GM12873 (cell line): Measurements from ENCODE around the gene KANK4.

ENCODE experiments used
- TF ChIP-seq, protein P1 (sequence below): IDR thresholded peaks from 2 replicates; pipeline ENCODE4 v1.5.1; 2012; ENCODE audit warnings: low read depth, mild to moderate bottlenecking, moderate library complexity, low read length, control low read depth; ENCODE audit not compliant: insufficient read depth; ENCODE audit errors: missing control alignments

The KANK4 gene

DNA sequence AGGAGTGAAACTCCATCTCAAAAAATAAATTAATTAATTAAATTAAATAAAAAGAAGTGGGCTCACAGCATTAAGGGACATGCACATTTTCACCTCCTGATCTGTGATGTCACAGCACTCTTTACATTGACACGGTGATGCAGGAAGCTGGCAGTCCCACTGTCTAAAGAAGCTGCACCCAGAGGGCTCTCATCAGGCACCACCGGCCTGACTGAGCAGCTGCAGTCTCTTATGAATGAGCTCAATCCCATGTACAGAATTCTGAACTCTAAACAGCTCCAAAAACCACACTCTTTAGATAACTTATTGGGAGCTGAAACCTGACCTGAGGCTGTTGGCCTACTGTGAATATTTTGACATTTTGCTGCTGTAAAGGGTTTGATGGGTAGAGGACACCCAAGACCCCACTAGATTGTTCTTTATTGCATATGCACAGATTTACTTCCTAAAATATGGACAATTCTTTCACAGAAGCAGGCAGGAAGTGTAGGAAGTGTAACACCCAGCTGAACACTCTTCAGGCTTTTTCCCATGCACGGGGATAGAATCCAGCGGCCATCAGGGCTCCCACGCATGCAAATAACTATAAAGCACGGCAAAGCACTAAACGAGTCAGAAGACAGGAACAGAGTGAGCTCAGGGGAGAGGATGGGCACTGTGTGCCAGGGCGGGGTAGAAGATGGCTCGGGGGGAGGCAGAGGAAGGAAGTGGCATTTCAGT is 78.4 kb downstream of the KANK4 start:
- TF ChIP-seq, protein P1, sequence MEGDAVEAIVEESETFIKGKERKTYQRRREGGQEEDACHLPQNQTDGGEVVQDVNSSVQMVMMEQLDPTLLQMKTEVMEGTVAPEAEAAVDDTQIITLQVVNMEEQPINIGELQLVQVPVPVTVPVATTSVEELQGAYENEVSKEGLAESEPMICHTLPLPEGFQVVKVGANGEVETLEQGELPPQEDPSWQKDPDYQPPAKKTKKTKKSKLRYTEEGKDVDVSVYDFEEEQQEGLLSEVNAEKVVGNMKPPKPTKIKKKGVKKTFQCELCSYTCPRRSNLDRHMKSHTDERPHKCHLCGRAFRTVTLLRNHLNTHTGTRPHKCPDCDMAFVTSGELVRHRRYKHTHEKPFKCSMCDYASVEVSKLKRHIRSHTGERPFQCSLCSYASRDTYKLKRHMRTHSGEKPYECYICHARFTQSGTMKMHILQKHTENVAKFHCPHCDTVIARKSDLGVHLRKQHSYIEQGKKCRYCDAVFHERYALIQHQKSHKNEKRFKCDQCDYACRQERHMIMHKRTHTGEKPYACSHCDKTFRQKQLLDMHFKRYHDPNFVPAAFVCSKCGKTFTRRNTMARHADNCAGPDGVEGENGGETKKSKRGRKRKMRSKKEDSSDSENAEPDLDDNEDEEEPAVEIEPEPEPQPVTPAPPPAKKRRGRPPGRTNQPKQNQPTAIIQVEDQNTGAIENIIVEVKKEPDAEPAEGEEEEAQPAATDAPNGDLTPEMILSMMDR: no peak

DNA sequence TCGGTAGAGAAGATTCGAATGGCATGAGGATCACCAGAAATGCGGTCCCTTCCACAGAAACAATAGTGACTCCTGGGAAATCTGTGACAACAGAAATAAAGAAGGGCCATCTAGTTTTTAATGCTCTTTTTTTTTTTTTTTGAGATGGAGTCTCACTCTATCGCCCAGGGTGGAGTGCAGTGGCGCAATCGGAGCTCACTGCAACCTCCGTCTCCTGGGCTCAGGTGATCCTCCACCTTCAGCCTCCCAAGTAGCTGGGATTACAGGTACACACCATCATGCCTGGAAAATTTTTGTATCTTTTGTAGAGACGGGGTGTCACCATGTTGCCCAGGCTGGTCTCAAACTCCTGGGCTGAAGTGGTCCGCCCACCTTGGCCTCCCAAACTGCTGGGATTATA is 80.7 kb downstream of the KANK4 start:
- TF ChIP-seq, protein P1: no peak

DNA sequence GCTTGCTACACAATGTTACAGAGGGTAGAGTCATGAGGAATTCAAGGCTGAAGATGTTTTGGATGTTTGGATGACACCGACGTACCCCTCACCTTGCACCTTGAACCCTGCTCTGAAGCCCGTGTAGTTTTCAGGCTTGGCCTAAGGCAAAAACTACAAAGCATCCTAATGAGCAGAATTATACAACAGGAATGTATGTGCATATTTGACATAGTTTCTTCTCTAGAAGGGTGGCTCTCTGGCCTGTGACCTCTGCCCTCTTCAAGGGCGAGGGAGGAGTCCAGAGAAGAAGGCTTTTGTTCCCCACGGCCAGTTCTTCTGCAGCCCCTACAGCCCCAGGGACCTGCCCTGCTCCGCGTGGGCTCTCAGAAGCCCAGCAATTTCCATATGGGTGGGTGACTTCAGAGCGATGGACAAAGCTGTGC is 81.3 kb downstream of the KANK4 start:
- TF ChIP-seq, protein P1: no peak

DNA sequence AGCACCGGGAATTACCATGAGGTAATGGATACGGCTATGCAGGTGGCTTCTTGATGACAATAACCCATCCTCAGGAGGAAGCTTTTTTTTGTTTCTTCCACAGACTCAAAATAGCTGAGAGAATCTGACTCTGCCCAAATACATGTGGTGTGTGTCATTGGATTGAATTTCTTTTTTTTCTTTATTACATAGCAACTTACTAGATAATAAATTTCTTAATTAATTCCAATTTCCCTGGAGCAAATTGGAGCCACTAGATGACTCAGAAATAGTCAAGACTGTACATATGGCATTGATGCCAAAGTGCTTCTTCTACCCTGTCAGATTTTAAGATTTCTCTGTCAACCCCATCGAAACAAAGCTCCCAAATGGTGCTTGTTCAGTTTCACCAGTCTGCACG is 81.9 kb downstream of the KANK4 start:
- TF ChIP-seq, protein P1: no peak

DNA sequence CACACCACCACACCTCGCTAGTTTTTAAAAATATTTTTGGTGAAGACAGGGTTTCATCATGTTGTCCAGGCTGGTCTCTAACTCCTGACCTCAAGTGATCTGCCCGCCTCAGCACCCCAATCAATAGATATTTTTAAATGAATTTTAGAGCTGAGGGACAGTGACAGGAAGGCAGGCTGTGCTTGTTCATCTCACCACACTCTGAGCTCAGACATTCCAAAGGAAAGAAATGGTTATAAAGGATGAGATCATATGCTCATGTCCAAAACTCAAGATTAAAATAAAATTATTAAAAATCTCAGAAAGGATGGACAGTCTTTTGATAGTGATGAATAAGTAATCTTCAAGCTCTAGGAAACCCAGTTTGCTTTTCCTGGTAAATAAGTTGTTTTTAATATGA is 83.7 kb downstream of the KANK4 start:
- TF ChIP-seq, protein P1: no peak

DNA sequence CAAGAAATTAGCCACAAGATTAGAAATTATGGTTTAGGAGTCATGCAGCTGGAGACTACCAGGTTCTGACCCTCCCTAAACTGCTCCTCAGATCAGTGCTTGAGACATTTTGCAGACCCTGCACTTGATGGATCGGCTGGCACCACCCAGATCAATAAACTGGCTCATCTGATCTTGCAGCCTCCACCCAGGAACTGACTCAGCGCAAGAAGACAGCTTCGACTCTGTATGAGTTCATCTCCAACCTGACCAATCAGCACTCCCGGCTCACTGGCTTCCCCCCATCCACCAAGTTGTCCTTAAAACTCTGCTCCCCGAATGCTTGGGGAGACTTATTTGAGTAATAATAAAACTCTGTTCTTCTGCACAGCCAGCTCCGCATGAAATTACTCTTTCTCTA is 84.5 kb downstream of the KANK4 start:
- TF ChIP-seq, protein P1: no peak

DNA sequence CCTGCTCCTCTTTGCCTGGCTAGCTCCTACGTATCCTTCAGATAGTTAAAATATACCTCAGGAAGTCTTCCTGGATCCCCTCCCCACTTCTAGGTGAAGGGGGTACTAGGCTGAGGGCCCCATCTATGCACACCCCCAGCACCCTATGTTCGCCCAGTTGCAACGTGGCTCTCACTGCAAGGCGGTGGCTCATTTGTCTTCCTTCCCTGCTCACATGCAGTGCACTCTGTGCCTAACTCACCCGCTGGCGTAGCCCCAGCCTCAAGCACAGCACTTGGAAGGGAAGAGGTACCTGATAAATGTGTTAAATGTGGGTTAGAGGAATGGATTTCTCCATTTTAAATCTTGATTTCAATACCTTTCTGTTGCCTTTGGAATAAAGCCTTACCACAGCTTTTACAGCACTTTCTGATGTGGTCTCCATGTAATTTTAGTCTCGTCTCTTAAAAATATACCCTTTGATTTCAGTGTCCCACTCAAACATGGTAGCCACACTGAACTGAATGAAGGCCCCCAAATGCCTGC is 85.2 kb downstream of the KANK4 start:
- TF ChIP-seq, protein P1: no peak
